ENCODE measurements around the gene TMEM217.

- TF ChIP-seq SIN3A (IDR thresholded peaks at IDR 0.05; ENCODE audit: borderline replicate concordance, insufficient read depth, low read length) (no peak), TAF1 (IDR thresholded peaks at IDR 0.05; ENCODE audit: borderline replicate concordance, insufficient read depth, low read length) (no peak), POLR2AphosphoS5 (IDR thresholded peaks at IDR 0.05; ENCODE audit: low read depth, low read length) (no peak), REST (IDR thresholded peaks at IDR 0.05; ENCODE audit: insufficient read depth in 1 of 2, low read depth in 2 of 2, low read length in 2 of 2) (no peak)
Measured at GRCh38 chr6:37304766-37305165, 46.8 kb upstream of the TMEM217 start.
